Stimulated activated CD4-positive, alpha-beta T cell treated with anti-CD3 and anti-CD28 coated beads, Interleukin-1b, Interleukin-23, amount 100 ng/mL, for 48 hours (primary cell): ENCODE measurements around the gene SLC6A20.
"Not testable (repeated sequence)": the region's sequence is repeated elsewhere in the genome, so short reads cannot be mapped to it uniquely, and the experiment has no call there.

Source experiments
- DNase-seq: peaks from one replicate; pipeline ENCODE4 v3.0.0-alpha.2; 2020

Gene SLC6A20

GRCh38 chr3:45754461-45754860, 41.9 kb downstream of the SLC6A20 start:
- DNase-seq = no peak

DNA sequence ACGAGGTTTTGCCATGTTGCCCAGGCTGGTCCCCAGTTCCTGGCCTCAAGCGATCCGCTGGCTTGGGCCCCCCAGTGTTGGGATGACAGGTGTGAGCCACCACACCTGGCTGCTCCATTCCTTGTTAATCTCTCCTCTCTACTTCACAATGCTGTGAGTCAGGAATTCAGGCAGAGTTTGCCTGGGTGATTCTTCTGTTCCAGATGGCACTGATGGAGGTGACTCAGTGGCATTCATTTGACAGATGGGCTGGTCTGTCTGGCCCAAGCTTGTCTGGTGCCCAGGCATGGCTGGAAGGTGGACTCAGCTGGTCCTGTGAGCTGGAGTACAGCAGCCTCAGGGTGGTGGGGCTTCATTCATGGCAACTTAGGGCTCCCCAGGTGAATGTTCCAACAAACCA, 43.2 kb downstream of the SLC6A20 start:
- no peak for DNase-seq

DNA sequence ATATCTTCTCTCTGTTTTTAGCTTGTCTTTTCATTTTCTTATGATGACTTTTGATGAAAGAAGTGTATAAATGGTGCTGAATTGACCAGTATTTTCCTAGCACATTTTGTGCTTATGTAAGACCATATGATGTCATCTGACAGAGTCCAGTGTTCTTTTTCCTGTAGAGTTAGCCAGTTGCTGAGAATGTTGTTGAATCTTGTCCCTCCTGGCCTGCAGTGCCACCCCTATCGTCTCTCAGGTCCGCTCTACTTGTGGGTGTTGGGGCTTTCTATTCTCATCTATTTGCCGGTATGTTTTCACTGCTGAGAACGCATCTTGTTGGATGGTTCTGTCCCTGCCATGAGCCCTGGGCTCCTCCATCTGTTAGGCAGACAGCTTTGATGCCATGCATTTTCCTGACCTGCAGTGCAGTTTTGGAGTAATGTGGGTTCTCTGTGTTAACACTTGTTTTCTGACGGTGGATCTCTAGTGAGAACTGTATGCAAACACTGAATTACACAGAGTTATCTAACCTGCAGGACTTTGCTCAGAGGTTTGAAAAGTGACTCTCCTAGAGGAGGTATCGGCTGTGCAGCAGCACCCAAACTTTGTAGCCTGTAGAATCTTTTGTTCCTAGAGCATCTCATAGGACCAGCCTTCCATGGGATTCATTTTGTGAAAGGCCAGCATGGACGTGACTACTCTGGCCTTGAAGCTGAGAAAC, 44.6 kb downstream of the SLC6A20 start:
- no peak for DNase-seq

- DNase-seq = no peak
Observed at GRCh38 chr3:45749880-45750279, 46.5 kb downstream of the SLC6A20 start.

- DNase-seq = not testable (repeated sequence)
Observed at GRCh38 chr3:45749036-45749600, 47.2 kb downstream of the SLC6A20 start.

- DNase-seq = no peak
Observed at GRCh38 chr3:45748068-45748467, 48.3 kb downstream of the SLC6A20 start.

GRCh38 chr3:45746777-45747622, 49.3 kb downstream of the SLC6A20 start:
- DNase-seq = no peak

GRCh38 chr3:45746165-45746776, 50.1 kb downstream of the SLC6A20 start:
- no peak for DNase-seq

DNA sequence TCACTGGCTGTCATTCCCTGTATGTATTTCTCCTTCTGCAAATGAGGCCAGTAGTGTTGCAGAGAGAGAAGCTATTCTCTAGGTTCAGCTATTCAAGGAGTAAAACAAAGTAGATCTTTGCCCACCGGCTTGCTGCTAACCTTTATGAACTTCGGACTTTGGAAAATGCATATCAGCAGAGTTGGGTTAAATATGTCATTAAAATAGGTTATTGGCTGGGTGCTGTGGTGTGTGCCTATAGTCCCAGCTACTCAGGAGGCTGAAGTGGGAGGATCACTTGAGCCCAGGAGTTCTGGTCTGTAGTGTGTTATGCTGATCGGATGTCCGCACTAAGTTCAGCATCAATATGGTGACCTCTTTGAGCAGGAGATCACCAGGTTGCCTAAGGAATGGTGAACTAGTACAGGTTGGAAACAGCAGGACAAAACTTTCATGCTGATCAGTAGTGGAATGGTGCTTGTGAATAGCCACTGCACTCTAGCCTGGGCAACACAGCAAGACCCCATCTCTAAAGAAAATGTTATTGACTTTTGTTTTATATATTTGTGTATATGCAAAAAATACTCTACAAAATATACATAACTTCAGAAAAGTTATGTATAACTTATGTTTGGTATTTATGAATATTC, 53.8 kb downstream of the SLC6A20 start:
- DNase-seq = no peak

DNA sequence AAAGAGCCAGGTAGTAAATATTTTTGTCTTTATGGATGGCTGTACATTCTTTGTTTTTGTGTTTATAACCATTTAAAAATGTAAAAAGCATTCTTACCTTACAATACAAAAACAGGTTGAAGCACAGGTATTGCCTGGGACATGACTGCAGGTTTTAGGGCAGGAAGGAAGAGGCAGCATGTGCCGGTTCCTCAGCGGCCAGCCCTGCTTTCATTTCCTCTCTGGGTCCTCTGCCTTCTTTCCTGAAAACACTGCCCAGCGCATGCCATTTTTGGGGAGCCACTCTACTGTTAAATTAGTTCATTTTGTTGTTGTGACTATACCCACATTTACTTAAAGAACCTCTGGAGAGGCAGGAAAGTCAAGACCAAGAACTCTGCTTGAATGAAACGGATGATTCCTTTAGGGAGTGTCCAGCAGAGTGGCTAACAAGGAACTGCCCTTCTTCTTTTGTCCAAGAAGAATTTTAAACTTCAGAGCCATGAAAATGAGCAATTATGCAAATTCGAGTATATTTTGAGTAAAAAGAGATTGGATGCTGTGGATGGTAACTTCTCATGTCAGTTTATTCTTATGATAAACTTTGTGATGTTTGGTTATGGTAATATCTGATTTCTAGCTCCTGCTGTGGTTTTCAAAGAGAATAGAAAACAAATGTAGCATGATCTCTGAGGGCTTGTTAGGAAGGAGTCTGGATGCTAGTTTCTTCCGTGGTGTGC, 54.4 kb downstream of the SLC6A20 start:
- no peak for DNase-seq

- no peak for DNase-seq
Observed at GRCh38 chr3:45741247-45741646, 55.1 kb downstream of the SLC6A20 start.

GRCh38 chr3:45739991-45740390, 56.3 kb downstream of the SLC6A20 start:
- DNase-seq = no peak

- DNase-seq = no peak
Observed at GRCh38 chr3:45737234-45737633, 59.1 kb downstream of the SLC6A20 start.

GRCh38 chr3:45736707-45737106, 59.6 kb downstream of the SLC6A20 start:
- DNase-seq = peak; percentile 27

DNA sequence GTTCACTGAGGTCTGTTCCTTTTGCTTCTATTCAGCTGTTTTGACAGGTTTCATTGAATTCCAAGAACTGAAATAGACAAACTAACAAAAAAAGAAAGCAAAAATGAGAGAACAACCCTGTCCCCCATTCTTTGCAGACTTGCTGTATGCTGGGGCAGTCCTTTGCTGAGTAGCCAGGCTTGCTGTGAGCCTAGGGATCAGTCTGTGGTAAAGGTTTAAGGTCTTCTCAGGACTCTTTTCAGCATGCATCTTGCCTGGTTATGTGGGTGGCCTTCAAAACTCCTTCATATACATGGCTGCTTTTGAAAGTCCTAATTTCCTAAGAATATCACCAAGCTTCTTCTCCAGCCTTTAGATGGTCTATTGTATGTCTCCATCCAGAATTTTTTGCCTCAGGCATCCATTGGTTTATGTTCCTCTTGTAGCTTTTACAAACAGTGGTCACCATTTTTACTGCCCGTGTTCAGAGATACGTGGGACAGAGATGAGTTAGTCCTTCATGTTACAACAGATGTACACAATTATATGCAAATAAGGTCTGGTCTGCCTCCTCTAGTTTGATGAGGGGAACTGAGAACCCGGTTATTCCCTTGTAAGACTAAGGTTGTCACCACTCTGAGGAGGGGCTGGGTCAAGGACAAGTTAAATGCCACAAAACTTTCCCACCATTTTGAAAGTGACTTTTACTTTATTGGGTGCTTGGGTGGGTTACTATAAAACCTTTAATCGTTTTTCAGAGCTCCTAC, 65.8 kb downstream of the SLC6A20 start:
- DNase-seq = no peak

GRCh38 chr3:45729614-45730013, 66.7 kb downstream of the SLC6A20 start:
- no peak for DNase-seq

DNA sequence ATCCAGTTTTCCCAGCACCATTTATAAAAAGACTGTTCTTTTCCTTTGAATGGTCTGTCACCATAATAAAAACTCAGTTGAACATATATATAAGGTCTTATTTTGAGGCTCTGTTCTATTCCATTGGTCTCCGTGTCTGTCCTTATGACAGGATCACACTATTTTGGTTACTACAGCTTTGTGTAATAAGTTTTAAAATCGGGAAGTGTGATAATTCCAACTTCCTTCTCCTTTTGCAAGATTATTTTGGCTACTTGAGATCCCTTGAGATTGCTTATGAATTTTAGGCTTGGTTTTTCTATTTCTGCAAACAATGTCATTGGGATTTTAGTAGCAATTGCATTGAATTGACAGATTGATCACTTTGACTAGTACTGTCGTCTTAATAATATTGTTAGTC, 71.4 kb downstream of the SLC6A20 start:
- no peak for DNase-seq

DNA sequence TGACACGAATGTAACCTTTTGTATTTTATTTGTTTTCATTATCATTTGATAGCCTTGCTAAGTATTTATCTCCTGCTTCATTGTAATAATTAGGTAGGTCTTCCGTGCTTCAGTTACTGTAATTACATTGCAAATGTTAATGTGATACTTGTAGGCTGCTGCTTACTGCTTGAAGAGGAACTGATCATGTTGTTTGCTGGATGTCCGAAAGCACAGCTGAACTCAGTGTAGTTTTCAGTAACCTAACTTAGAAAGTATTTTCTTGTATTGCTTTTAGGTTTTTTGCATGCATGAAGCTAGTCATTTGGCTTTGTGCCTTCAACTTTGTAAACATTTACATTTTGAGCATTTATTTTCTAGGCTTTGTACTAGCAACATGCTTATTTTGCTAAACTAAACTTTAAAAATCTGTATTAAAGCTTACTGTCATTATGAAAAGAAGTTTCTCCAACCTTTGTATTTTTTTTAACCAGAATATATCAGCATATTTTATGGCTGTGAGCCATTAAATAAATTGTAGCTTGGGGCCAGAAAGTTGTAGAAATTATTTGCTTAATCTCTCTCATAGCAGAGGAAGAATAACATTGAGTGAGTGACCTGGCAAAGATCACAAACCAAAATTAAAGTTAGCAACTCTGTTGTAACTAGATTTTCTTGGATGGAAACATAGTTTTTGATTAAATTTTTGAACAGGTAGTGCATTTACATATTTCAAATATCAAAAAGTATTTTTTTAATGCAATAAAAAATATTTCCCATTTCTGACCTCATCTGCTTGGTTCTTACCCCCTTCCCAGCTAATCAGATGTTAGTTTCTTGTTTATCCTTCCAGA, 76.5 kb downstream of the SLC6A20 start:
- no peak for DNase-seq

- DNase-seq = no peak
Observed at GRCh38 chr3:45716790-45717336, 79.5 kb downstream of the SLC6A20 start.

GRCh38 chr3:45715945-45716344, 80.4 kb downstream of the SLC6A20 start:
- DNase-seq = no peak
